Mesendoderm (in vitro differentiated cells): ENCODE data around the gene FOXD2.

ENCODE experiments used
- DNase-seq: peaks from one replicate; pipeline ENCODE4 v3.0.0; 2013
- H2AK5ac ChIP-seq: 2 replicates; pipeline ENCODE4 v1.6.1; 2013; ENCODE audit warnings: low read length, inconsistent platforms
- H2BK120ac ChIP-seq: 2 replicates; pipeline ENCODE4 v1.6.1; 2013; ENCODE audit warnings: low read depth, mild to moderate bottlenecking, low read length, moderate library complexity, mixed read lengths
- H2BK15ac ChIP-seq: replicated peaks from 2 replicates; pipeline ENCODE4 v1.6.1; 2013; ENCODE audit warnings: low read depth, mild to moderate bottlenecking, moderate library complexity
- H2BK5ac ChIP-seq: 2 replicates; pipeline ENCODE4 v1.6.1; 2013; ENCODE audit warnings: low read length, inconsistent platforms
- H3K18ac ChIP-seq: 2 replicates; pipeline ENCODE4 v1.6.1; 2013; ENCODE audit warnings: mild to moderate bottlenecking, low read length, mixed read lengths
- H3K23ac ChIP-seq: one replicate; pipeline ENCODE4 v1.6.1; 2013; ENCODE audit warnings: low read length
- H3K27ac ChIP-seq: 2 replicates; pipeline ENCODE4 v1.5.1; 2013; ENCODE audit warnings: low read depth, mild to moderate bottlenecking, inconsistent platforms, low read length, moderate library complexity
- H3K27me3 ChIP-seq: 2 replicates; pipeline ENCODE4 v1.6.1; 2013; ENCODE audit warnings: low read length, control low read depth, mild to moderate bottlenecking, inconsistent platforms; ENCODE audit not compliant: insufficient read depth, poor library complexity
- H3K36me3 ChIP-seq: 2 replicates; pipeline ENCODE4 v1.6.1; 2013; ENCODE audit warnings: low read length, inconsistent platforms; ENCODE audit not compliant: control insufficient read depth, insufficient read depth
- H3K4ac ChIP-seq: one replicate; pipeline ENCODE4 v1.6.1; 2013; ENCODE audit warnings: low read depth, mild to moderate bottlenecking, low read length, moderate library complexity
- H3K4me1 ChIP-seq: 2 replicates; pipeline ENCODE4 v1.6.1; 2013; ENCODE audit warnings: low read depth, low read length, inconsistent platforms; ENCODE audit not compliant: control insufficient read depth
- H3K4me2 ChIP-seq: 2 replicates; pipeline ENCODE4 v1.6.1; 2013; ENCODE audit warnings: low read length
- H3K4me3 ChIP-seq: 2 replicates; pipeline ENCODE4 v1.5.1; 2013; ENCODE audit warnings: mild to moderate bottlenecking, low read length
- H3K56ac ChIP-seq: one replicate; pipeline ENCODE4 v1.6.1; 2013; ENCODE audit warnings: low read length
- H3K79me1 ChIP-seq: 2 replicates; pipeline ENCODE4 v1.6.1; 2013; ENCODE audit warnings: low read length, inconsistent platforms
- H3K79me2 ChIP-seq: 2 replicates; pipeline ENCODE4 v1.6.1; 2013; ENCODE audit warnings: mild to moderate bottlenecking, low read length; ENCODE audit not compliant: control insufficient read depth, insufficient read depth
- H3K9ac ChIP-seq: 2 replicates; pipeline ENCODE4 v1.6.1; 2013; ENCODE audit warnings: low read length, inconsistent platforms
- H4K5ac ChIP-seq: one replicate; pipeline ENCODE4 v1.6.1; 2013; ENCODE audit warnings: low read length
- H4K8ac ChIP-seq: one replicate; pipeline ENCODE4 v1.6.1; 2013; ENCODE audit warnings: low read depth, mild to moderate bottlenecking, control low read depth, low read length, moderate library complexity
- WGBS: extraction: QIAGEN DNeasy Blood & Tissue Kit; methylation state at CpG from one replicate; pipeline ENCODE4 v1.1.7; 2013; ENCODE audit warnings: low lambda C conversion rate, missing lambda C conversion rate; ENCODE audit not compliant: insufficient coverage; ENCODE audit errors: extremely low coverage; 5-methylcytosine and 5-hydroxymethylcytosine counted together

FOXD2 gene

DNA sequence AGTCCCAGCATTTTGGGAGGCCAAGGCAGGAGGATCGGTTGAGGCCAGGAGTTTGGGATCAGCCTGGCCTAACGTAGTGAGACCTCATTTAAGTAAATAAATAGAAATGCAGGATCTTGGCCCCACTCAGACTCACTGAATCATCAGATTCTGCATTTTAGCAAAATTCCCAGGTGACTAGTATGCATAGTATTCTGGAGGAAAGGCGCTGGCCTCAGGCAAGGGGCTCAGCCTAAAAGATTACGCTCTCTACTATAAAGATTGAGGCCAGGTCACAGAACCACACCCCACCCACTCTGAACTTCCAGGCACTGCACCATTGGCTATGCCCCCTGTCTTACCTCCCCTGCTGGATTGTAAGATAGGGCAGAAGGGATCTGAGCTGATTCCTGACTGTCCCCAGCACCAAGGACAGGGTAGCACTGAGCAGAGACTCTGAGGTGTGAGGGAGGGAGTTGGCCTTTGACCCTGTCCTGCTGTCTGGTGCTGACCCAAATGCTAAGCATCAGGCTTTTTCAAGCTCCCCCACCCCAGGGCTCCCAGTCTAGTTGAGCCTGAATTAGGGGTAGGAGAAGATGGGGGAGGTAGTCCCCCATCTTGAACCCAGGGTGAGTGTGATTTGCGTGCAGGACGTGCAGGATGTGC, 19.0 kb upstream of the FOXD2 start:
- Histone ChIP-seq H3K36me3 (no peaks in the 10 kb centered on the region), H3K4me1 (no peaks in the 10 kb centered on the region), H4K5ac (no peak overlapping the region), H2BK15ac (no peak overlapping the region), H3K27me3 (peaks cover 54% of the 10 kb centered on the region), H3K23ac (no peak overlapping the region), H2AK5ac (no peak overlapping the region), H3K4ac (no peak overlapping the region), H3K9ac (no peak overlapping the region), H4K8ac (no peak overlapping the region), H2BK120ac (no peak overlapping the region), H3K4me2 (no peak overlapping the region), H3K4me3 (no peak overlapping the region), H3K79me1 (no peaks in the 10 kb centered on the region), H3K18ac (no peak overlapping the region), H3K27ac (no peak overlapping the region), H3K56ac (no peak overlapping the region), H2BK5ac (no peak overlapping the region), H3K79me2 (no peaks in the 10 kb centered on the region)
- DNase-seq = peak; percentile 49
- WGBS = no CpG with 5 or more reads among the region's 6 CpGs

- Histone ChIP-seq H3K79me2 (no peaks in the 10 kb centered on the region), H2BK15ac (no peak overlapping the region), H3K18ac (no peak overlapping the region), H4K5ac (no peak overlapping the region), H4K8ac (no peak overlapping the region), H3K4me3 (no peak overlapping the region), H3K9ac (no peak overlapping the region), H3K4ac (no peak overlapping the region), H3K4me1 (peaks cover 4% of the 10 kb centered on the region), H3K27ac (no peak overlapping the region), H2BK120ac (no peak overlapping the region), H3K27me3 (peaks cover 44% of the 10 kb centered on the region), H3K23ac (no peak overlapping the region), H3K36me3 (no peaks in the 10 kb centered on the region), H3K79me1 (no peaks in the 10 kb centered on the region), H3K4me2 (no peak overlapping the region), H2AK5ac (no peak overlapping the region), H2BK5ac (no peak overlapping the region), H3K56ac (no peak overlapping the region)
- DNase-seq = no peak
- WGBS = 100% methylated on average over 3 of the region's 4 CpGs
These were observed 17.3 kb upstream of the FOXD2 start for GRCh38 chr1:47420547-47420946.

GRCh38 chr1:47423872-47424271, 14.0 kb upstream of the FOXD2 start:
- H3K27me3 ChIP-seq = peaks cover 17% of the 10 kb centered on the region
- H3K23ac ChIP-seq = no peak overlapping the region
- no peak overlapping the region for H4K5ac ChIP-seq

GRCh38 chr1:47424336-47424982, 13.4 kb upstream of the FOXD2 start:
- Histone ChIP-seq H3K36me3 (no peaks in the 10 kb centered on the region), H2AK5ac (no peak overlapping the region), H3K4me3 (no peak overlapping the region), H2BK120ac (no peak overlapping the region), H3K4ac (no peak overlapping the region), H3K18ac (no peak overlapping the region), H3K9ac (no peak overlapping the region), H3K79me1 (no peaks in the 10 kb centered on the region), H3K27me3 (peaks cover 12% of the 10 kb centered on the region), H4K8ac (no peak overlapping the region), H4K5ac (no peak overlapping the region), H3K23ac (no peak overlapping the region), H3K4me2 (no peak overlapping the region), H3K79me2 (no peaks in the 10 kb centered on the region), H3K27ac (no peak overlapping the region), H3K4me1 (peaks cover 4% of the 10 kb centered on the region), H2BK5ac (no peak overlapping the region), H3K56ac (no peak overlapping the region), H2BK15ac (no peak overlapping the region)
- peak; percentile 96 for DNase-seq
- WGBS = no CpG with 5 or more reads among the region's 6 CpGs

More at GRCh38 chr1:47423872-47424271, 14.0 kb upstream of the FOXD2 start:
- Histone ChIP-seq H3K4me1 (peaks cover 4% of the 10 kb centered on the region), H3K79me2 (no peaks in the 10 kb centered on the region), H3K79me1 (no peaks in the 10 kb centered on the region), H4K8ac (no peak overlapping the region), H3K27ac (no peak overlapping the region), H3K18ac (no peak overlapping the region), H3K4me3 (no peak overlapping the region), H3K4ac (no peak overlapping the region), H2BK5ac (no peak overlapping the region), H3K56ac (no peak overlapping the region), H3K9ac (no peak overlapping the region), H3K36me3 (no peaks in the 10 kb centered on the region), H2AK5ac (no peak overlapping the region), H2BK15ac (no peak overlapping the region), H3K4me2 (no peak overlapping the region), H2BK120ac (no peak overlapping the region)
- DNase-seq = no peak
- WGBS = no CpG with 5 or more reads among the region's 2 CpGs

GRCh38 chr1:47431534-47431933, 6.3 kb upstream of the FOXD2 start:
- no peak overlapping the region for H3K56ac ChIP-seq
- no peak overlapping the region for H4K5ac ChIP-seq
- H3K27me3 ChIP-seq = peaks cover 38% of the 10 kb centered on the region
- H3K4me2 ChIP-seq = no peak overlapping the region
- no peak overlapping the region for H3K23ac ChIP-seq
- no peak overlapping the region for H3K27ac ChIP-seq
- H3K4me3 ChIP-seq = no peak overlapping the region
- no peaks in the 10 kb centered on the region for H3K79me1 ChIP-seq
- H2BK120ac ChIP-seq = no peak overlapping the region
- peak; percentile 93 for DNase-seq
- no peak overlapping the region for H3K4ac ChIP-seq
- no CpG with 5 or more reads among the region's 1 CpG for WGBS
- no peak overlapping the region for H2AK5ac ChIP-seq
- H2BK15ac ChIP-seq = no peak overlapping the region
- H3K9ac ChIP-seq = no peak overlapping the region
- H4K8ac ChIP-seq = no peak overlapping the region
- no peaks in the 10 kb centered on the region for H3K79me2 ChIP-seq
- H3K18ac ChIP-seq = no peak overlapping the region
- H3K36me3 ChIP-seq = no peaks in the 10 kb centered on the region
- H3K4me1 ChIP-seq = peaks cover 16% of the 10 kb centered on the region
- no peak overlapping the region for H2BK5ac ChIP-seq
